Aorta (tissue), 5 donors: Measurements from ENCODE around the gene PPM1L. TPM values are rescaled to one million over a fixed set of nuclear protein-coding genes. Genes with fewer than 3 reads are reported as not detected.

Experiments used
- ATAC-seq: fragments of 200-7000 bp; cut with Tn5 transposase; one replicate; pipeline ENCODE4 v1.9.1; 2022; ENCODE audit warnings: moderate library complexity; ENCODE audit not compliant: low FRiP score
- DNase-seq, 2 donors: peaks; one replicate each; pipeline ENCODE4 v3.0.0-alpha.2; 2020
- H3K27ac ChIP-seq, 2 donors: one replicate each; pipeline ENCODE4 v1.5.1; 2013; ENCODE audit warnings: low read length in 2 of 2, mild to moderate bottlenecking in 2 of 2, moderate library complexity in 2 of 2, control low read depth in 1 of 2, inconsistent platforms in 1 of 2, low read depth in 1 of 2
- H3K27me3 ChIP-seq, 2 donors: one replicate each; pipeline ENCODE4 v1.6.1; 2013; ENCODE audit warnings: control low read depth in 1 of 2, low read length in 1 of 2, mild to moderate bottlenecking in 1 of 2, moderate library complexity in 1 of 2; ENCODE audit not compliant: insufficient read depth in 2 of 2, control insufficient read depth in 1 of 2
- H3K36me3 ChIP-seq, 2 donors: one replicate each; pipeline ENCODE4 v1.6.1; 2013; ENCODE audit warnings: control low read depth in 1 of 2, low read length in 1 of 2, mild to moderate bottlenecking in 1 of 2; ENCODE audit not compliant: insufficient read depth in 2 of 2, control insufficient read depth in 1 of 2
- H3K4me1 ChIP-seq, 2 donors: one replicate each; pipeline ENCODE4 v1.6.1; 2013; ENCODE audit warnings: low read length in 2 of 2, control low read depth in 1 of 2, mild to moderate bottlenecking in 1 of 2, moderate library complexity in 1 of 2; ENCODE audit not compliant: insufficient read depth in 2 of 2, control insufficient read depth in 1 of 2
- H3K4me3 ChIP-seq, 2 donors: one replicate each; pipeline ENCODE4 v1.5.1; 2013; ENCODE audit warnings: low read length in 2 of 2, control low read depth in 1 of 2, mild to moderate bottlenecking in 1 of 2
- H3K9me3 ChIP-seq: one replicate; pipeline ENCODE4 v1.6.1; 2013; ENCODE audit warnings: mild to moderate bottlenecking, low read length; ENCODE audit not compliant: control insufficient read depth
- WGBS, 2 donors: extraction: QIAGEN DNeasy Blood & Tissue Kit; methylation state at CpG; one replicate each; pipeline ENCODE4 v1.1.7; 2013; 5-methylcytosine and 5-hydroxymethylcytosine counted together
- intact Hi-C, 2 donors: fragments of 100-400 bp; cut with DNase I; formaldehyde crosslinking; loops; one replicate each; pipeline versions ENCODE4 v1.14.2 to v1.15.0; 2022
- polyA plus RNA-seq, 2 donors: library from polyadenylated mRNA; stranded (reverse); fragments of 200-250 nt; gene quantifications; one replicate each; pipeline ENCODE4 v1.2.3, GENCODE V29; 2013
- total RNA-seq, 2 donors: library from RNA; stranded (reverse); fragmentation: NEBNext Ultra II Directional; extraction: Animal tissue kit (Norgen Biotek cat#: 25700); gene quantifications; one replicate each; pipeline ENCODE4 v1.2.1, GENCODE V29; 2021
- donor health status: healthy with polysubstance abuse.
- donor health status: Bipolar disorder and iron deficiency.
- donor health status: DM: no; HTN: no; CAD: no.
- donor health status: DM: no; HTN: no; CAD: no.
- donor health status: DM: yes; HTN: yes; CAD: no.

Gene PPM1L
- total and polyA plus RNA-seq, 4 donors: 1.5 to 17.0 (median 11.1) TPM

DNA sequence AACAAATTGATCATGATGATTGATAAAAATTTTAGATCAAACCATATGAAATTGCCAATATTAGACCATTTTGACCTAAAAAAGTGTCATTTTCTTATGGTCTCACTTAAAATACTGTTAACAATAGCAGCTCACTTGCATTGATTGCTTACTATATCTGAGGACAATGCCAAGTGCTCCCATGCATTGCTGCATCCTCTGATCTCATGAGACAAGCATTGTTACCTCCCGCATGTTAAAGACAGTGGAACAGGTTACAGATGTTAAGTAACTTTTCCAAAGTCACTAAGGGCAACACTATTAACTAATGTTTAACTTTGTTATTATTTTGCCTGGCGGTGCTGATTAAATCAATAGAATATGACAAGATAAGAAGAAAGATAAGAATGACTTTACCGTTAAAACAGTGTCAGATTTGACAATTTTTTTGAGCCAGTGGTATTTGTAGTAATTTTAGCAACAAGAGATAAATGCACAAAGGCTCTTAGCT, 69.3 kb downstream of the PPM1L start:
- intact Hi-C loops: no loop called here
- WGBS, 2 donors: 67 to 68% methylated on average over 3 of the region's 3 CpGs
- DNase-seq: no peak
- Histone ChIP-seq H3K27me3 (no peaks in the 10 kb centered on the region), H3K4me1 (no peaks in the 10 kb centered on the region), H3K36me3 (no peaks in the 10 kb centered on the region), H3K4me3 (no peak overlapping the region), H3K9me3 (no peaks in the 10 kb centered on the region), H3K27ac (no peak overlapping the region)
- ATAC-seq: no peak

DNA sequence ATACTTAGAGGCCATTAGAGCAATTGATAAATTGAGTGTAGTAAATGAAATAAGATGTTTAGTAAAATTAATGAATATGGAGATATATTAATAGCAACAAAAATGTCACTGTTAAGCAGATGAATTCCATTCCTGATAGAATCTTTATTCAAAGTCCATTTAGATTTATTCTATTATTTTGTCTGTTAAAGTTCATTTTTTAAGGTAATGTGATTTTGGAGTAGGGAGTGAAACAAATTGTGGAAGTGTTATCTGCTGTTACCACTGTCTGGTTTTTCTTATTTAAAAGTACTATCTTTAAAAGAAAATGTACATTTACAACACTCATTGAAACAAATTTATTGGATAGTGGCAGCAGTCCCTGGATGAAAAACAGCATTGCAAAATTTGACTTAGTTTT, 70.4 kb downstream of the PPM1L start:
- Histone ChIP-seq H3K4me1 (no peaks in the 10 kb centered on the region), H3K4me3 (no peak overlapping the region), H3K36me3 (no peaks in the 10 kb centered on the region), H3K27ac (no peak overlapping the region), H3K9me3 (no peaks in the 10 kb centered on the region), H3K27me3 (no peaks in the 10 kb centered on the region)
- intact Hi-C loops: no loop called here
- ATAC-seq: no peak
- DNase-seq: no peak

DNA sequence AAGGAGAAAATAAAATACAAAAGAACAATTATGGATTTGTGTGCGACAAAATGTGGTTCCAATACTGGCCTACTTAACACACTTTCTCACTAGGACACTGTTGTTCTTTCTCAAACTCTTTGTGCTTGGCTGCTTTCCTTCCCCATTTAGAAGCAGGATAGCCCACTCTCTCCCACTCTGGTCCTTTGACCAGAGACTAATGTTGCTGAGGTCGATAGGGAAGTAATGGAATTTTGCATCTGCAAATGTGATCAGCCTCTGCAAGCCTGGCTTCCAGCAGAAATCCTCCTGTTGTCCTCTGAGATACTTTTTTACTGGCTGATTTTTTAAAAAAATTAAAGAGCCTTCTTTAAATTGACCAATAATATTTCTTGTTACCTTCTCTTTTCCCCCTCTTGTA, 71.0 kb downstream of the PPM1L start:
- DNase-seq (no peak), ATAC-seq (no peak)
- Histone ChIP-seq H3K4me1 (no peaks in the 10 kb centered on the region), H3K9me3 (no peaks in the 10 kb centered on the region), H3K27ac (no peak overlapping the region), H3K36me3 (no peaks in the 10 kb centered on the region), H3K4me3 (no peak overlapping the region), H3K27me3 (no peaks in the 10 kb centered on the region)
- intact Hi-C loops: no loop called here
- 67 to 82% methylated on average over 2 of the region's 2 CpGs for WGBS, 2 donors

DNA sequence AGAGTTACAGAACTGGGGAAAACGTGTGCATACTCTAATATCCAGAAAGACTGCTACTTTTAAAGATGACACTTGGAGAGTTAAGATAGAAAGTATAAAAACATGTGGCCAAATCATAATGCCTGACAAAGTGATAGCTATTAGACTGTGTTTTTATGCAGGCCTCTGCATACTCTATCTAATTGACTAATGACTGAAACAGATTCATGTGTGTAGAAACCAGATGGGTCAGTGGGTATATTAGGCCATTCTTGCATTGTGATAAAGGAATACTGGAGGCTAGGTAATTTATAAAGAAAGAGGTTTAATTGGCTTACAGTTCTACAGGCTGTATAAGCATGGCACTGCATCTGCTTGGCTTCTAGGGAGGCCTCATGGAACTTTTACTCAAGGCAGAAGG, 71.5 kb downstream of the PPM1L start:
- intact Hi-C loops: no loop called here
- no peak for DNase-seq
- ATAC-seq: no peak
- Histone ChIP-seq H3K4me1 (no peaks in the 10 kb centered on the region), H3K27me3 (no peaks in the 10 kb centered on the region), H3K4me3 (no peak overlapping the region), H3K36me3 (no peaks in the 10 kb centered on the region), H3K9me3 (no peaks in the 10 kb centered on the region), H3K27ac (no peak overlapping the region)
- WGBS, 2 donors: 95 to 96% methylated on average over 1 of the region's 1 CpG

DNA sequence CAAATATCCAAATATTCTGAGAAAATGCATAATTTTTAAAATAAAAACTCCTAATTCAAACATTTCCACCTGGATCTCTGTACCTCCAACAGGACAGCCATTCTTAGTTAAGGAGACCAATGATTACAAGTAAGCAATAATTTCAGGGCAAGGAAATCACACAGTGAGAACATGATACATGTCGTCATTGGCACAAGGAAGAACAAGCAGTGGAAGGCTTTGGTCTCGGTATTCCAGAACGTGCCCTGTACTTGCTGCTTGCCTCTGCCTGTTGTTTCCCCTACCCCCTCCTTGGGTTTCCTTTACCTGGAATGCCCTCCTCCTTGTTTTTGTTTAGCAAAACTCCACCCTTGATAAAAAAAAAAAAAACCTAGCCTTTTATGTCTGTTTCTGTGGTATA, 72.8 kb downstream of the PPM1L start:
- Histone ChIP-seq H3K4me3 (no peak overlapping the region), H3K4me1 (no peaks in the 10 kb centered on the region), H3K36me3 (no peaks in the 10 kb centered on the region), H3K27ac (no peak overlapping the region), H3K9me3 (no peaks in the 10 kb centered on the region), H3K27me3 (no peaks in the 10 kb centered on the region)
- WGBS, 2 donors: 79 to 82% methylated on average over 3 of the region's 3 CpGs
- intact Hi-C loops: no loop called here
- ATAC-seq (no peak), DNase-seq (no peak)

DNA sequence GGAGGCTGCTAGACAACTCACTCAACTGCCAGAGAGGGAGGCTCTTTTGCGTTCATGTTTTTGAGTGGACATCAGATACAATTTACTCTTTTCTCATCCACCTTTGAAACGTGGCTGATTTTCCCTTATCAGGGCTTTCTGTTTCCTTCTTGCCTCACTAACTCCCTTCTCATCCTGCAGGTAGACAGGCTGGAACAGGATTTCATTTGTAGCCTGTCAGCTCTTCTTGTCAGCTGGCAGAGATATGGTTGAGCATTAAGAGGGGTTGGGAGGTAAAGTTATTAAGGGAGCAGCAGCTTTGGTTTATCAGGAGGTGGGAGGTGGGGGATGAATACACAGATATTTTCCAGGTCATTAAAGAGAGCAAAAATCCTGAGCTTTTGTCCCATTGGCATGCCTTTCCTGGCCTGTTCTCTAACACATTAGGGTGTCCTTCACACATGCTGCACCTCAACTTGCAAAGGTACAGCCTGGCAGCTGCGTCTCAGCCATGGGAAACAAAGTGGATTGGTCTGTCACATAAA, 73.5 kb downstream of the PPM1L start:
- 70 to 76% methylated on average over 3 of the region's 3 CpGs for WGBS, 2 donors
- DNase-seq (no peak), ATAC-seq (no peak)
- no peak overlapping the region for H3K4me3 ChIP-seq
- intact Hi-C loops: no loop called here
- no peaks in the 10 kb centered on the region for H3K9me3 ChIP-seq
- H3K36me3 ChIP-seq: no peaks in the 10 kb centered on the region
- H3K27me3 ChIP-seq: no peaks in the 10 kb centered on the region
- no peak overlapping the region for H3K27ac ChIP-seq
- H3K4me1 ChIP-seq: no peaks in the 10 kb centered on the region

DNA sequence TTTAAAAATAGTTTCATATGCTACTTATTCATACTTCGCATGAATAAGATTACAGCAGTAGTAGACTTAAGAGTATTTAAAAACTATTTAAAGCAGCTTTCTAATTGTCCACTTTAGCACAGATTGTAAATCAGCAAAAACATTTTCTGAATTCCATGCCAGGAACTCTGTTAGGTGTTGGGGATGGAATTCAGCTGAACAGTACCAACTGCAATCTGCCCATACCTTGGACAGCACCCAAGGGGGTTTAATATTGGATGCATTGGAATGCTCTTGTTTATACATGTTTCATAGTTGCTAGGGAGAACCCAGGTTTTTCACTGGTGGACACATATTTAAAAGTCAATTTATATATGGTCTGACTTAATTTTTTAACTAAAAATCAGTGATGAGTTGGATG, 74.8 kb downstream of the PPM1L start:
- intact Hi-C loops: no loop called here
- Histone ChIP-seq H3K4me3 (no peak overlapping the region), H3K27ac (no peak overlapping the region), H3K4me1 (no peaks in the 10 kb centered on the region), H3K36me3 (no peaks in the 10 kb centered on the region), H3K27me3 (no peaks in the 10 kb centered on the region), H3K9me3 (no peaks in the 10 kb centered on the region)
- no peak for ATAC-seq
- 17 to 25% methylated on average over 1 of the region's 1 CpG for WGBS, 2 donors
- DNase-seq: no peak

DNA sequence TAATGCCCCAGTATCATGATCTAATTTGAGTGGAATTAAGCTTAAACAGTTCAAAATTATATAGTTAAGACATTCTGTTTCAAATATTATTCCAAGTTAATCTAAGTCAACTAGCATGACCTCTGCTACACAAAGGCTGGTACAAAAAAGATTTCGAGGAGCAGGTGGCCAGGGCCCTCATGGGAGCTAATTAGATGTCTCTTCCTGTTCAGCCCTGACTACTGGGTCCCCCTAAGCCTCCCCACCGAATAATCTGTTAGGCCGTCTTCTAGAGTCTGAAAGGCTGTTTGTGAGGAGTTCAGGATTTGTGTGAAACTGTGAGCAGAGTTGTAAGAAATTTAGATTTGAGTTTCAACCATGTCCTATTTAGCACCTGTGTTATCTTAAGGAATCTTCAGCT, 75.4 kb downstream of the PPM1L start:
- DNase-seq (no peak), ATAC-seq (no peak)
- Histone ChIP-seq H3K36me3 (no peaks in the 10 kb centered on the region), H3K4me1 (no peaks in the 10 kb centered on the region), H3K4me3 (no peak overlapping the region), H3K27ac (no peak overlapping the region), H3K9me3 (no peaks in the 10 kb centered on the region), H3K27me3 (no peaks in the 10 kb centered on the region)
- WGBS, 2 donors: 88 to 92% methylated on average over 3 of the region's 3 CpGs
- intact Hi-C loops: no loop called here

DNA sequence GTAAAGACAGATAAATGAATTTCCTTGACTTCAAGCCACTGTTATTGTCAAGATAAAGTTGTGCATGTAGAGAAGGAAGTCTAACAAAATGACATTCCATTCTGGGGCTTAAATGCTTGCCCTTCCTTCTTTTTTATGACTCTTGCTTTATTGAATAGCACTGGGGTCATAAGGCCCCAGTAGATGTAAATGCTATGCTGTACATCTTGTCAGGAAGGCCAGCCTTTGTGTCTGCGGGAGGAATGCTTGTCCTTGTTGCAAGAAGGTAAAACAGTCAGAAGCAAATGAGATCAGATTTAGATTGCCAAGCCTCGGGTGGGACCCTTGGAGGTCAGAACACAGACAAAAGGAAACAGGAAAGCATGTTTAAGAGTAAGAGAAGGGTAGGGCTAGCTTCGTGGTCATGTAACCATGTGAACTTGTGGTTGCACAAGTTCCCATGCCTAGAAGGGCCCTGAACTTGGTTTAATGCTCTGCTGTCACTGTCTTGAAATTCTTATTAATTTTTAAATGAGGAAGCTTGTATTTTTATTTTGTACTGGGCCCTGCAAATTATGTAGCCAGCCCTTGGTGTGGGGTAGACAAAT, 81.5 kb downstream of the PPM1L start:
- no peaks in the 10 kb centered on the region for H3K36me3 ChIP-seq
- no peak overlapping the region for H3K27ac ChIP-seq
- H3K27me3 ChIP-seq: no peaks in the 10 kb centered on the region
- H3K9me3 ChIP-seq: peaks cover 2% of the 10 kb centered on the region
- WGBS, 2 donors: 68 to 69% methylated on average over 3 of the region's 3 CpGs
- ATAC-seq: no peak
- no peak for DNase-seq
- no peak overlapping the region for H3K4me3 ChIP-seq
- intact Hi-C loops: no loop called here
- H3K4me1 ChIP-seq: no peaks in the 10 kb centered on the region
